Epithelial cell of prostate (primary cell): Measurements from ENCODE around the gene FBN2.
A peak's percentile ranks its signal among the peaks of the same experiment; 100 is the strongest.
"Not testable (repeated sequence)": the region's sequence is repeated elsewhere in the genome, so short reads cannot be mapped to it uniquely, and the experiment has no call there.

Experiments
- DNase-seq: peaks from one replicate; pipeline ENCODE4 v3.0.0-alpha.2; 2011; ENCODE audit warnings: low read depth, low spot score
- H3K27ac ChIP-seq: fragments of 450-650 bp; 2 replicates; pipeline ENCODE4 v1.5.1; 2017; ENCODE audit warnings: mild to moderate bottlenecking

FBN2 gene

GRCh38 chr5:128536254-128537220 is 1.5 kb downstream of the FBN2 start:
- no peak overlapping the region for H3K27ac ChIP-seq
- DNase-seq, result no peak

- DNase-seq, result no peak
- H3K27ac ChIP-seq, result no peak overlapping the region
Measured at GRCh38 chr5:128535251-128535650, 2.8 kb downstream of the FBN2 start.

GRCh38 chr5:128534726-128535125 is 3.3 kb downstream of the FBN2 start:
- no peak for DNase-seq
- no peak overlapping the region for H3K27ac ChIP-seq

GRCh38 chr5:128532776-128533175 is 5.3 kb downstream of the FBN2 start:
- no peak for DNase-seq
- no peak overlapping the region for H3K27ac ChIP-seq

GRCh38 chr5:128532127-128532526 is 5.9 kb downstream of the FBN2 start:
- H3K27ac ChIP-seq, result no peak overlapping the region
- DNase-seq, result no peak

GRCh38 chr5:128528637-128529255 is 9.3 kb downstream of the FBN2 start:
- DNase-seq, result no peak
- no peak overlapping the region for H3K27ac ChIP-seq

GRCh38 chr5:128528126-128528525 is 9.9 kb downstream of the FBN2 start:
- DNase-seq, result no peak

GRCh38 chr5:128527077-128527476 is 11.0 kb downstream of the FBN2 start:
- no peak overlapping the region for H3K27ac ChIP-seq
- no peak for DNase-seq

More at GRCh38 chr5:128528126-128528525, 9.9 kb downstream of the FBN2 start:
- no peak overlapping the region for H3K27ac ChIP-seq

GRCh38 chr5:128522336-128522735 is 15.7 kb downstream of the FBN2 start:
- DNase-seq, result no peak
- H3K27ac ChIP-seq, result no peak overlapping the region

- no peak overlapping the region for H3K27ac ChIP-seq
- DNase-seq, result no peak
Measured at GRCh38 chr5:128519827-128520226, 18.2 kb downstream of the FBN2 start.

- DNase-seq, result no peak
- no peak overlapping the region for H3K27ac ChIP-seq
Measured at GRCh38 chr5:128516978-128517377, 21.1 kb downstream of the FBN2 start.

- DNase-seq, result no peak
Measured at GRCh38 chr5:128513806-128514205, 24.2 kb downstream of the FBN2 start.

GRCh38 chr5:128512894-128513293 is 25.2 kb downstream of the FBN2 start:
- no peak overlapping the region for H3K27ac ChIP-seq
- no peak for DNase-seq

More at GRCh38 chr5:128513806-128514205, 24.2 kb downstream of the FBN2 start:
- no peak overlapping the region for H3K27ac ChIP-seq

- DNase-seq, result no peak
- no peak overlapping the region for H3K27ac ChIP-seq
Measured at GRCh38 chr5:128506643-128507042, 31.4 kb downstream of the FBN2 start.

- not testable (repeated sequence) for H3K27ac ChIP-seq, DNase-seq
Measured at GRCh38 chr5:128503727-128504126, 34.3 kb downstream of the FBN2 start.

- DNase-seq, result peak; percentile 10
- no peak overlapping the region for H3K27ac ChIP-seq
Measured at GRCh38 chr5:128498844-128499455, 39.1 kb downstream of the FBN2 start.

- no peak for DNase-seq
- H3K27ac ChIP-seq, result no peak overlapping the region
Measured at GRCh38 chr5:128494516-128494915, 43.5 kb downstream of the FBN2 start.

- no peak overlapping the region for H3K27ac ChIP-seq
- peak; percentile 2 for DNase-seq
Measured at GRCh38 chr5:128493657-128494329, 44.3 kb downstream of the FBN2 start.

- H3K27ac ChIP-seq, result no peak overlapping the region
- DNase-seq, result no peak
Measured at GRCh38 chr5:128491291-128491690, 46.8 kb downstream of the FBN2 start.

GRCh38 chr5:128490761-128491160 is 47.3 kb downstream of the FBN2 start:
- no peak for DNase-seq
- H3K27ac ChIP-seq, result no peak overlapping the region
